AG10803 (cell line): ENCODE results near the gene EEF2KMT.
A peak's percentile ranks its signal among the peaks of the same experiment; 100 is the strongest.

ENCODE experiments used
- DNase-seq: peaks from one replicate; pipeline ENCODE4 v3.0.0; 2010; ENCODE audit warnings: low read depth
- H3K4me3 ChIP-seq: 2 replicates; pipeline ENCODE4 v1.5.1; 2011; ENCODE audit warnings: mild to moderate bottlenecking, low read length, control low read depth
- CTCF ChIP-seq: conservative IDR thresholded peaks from 2 replicates; pipeline ENCODE4 v1.5.1; 2011; ENCODE audit warnings: mild to moderate bottlenecking, low read length, control low read depth, inconsistent platforms

EEF2KMT gene

DNA sequence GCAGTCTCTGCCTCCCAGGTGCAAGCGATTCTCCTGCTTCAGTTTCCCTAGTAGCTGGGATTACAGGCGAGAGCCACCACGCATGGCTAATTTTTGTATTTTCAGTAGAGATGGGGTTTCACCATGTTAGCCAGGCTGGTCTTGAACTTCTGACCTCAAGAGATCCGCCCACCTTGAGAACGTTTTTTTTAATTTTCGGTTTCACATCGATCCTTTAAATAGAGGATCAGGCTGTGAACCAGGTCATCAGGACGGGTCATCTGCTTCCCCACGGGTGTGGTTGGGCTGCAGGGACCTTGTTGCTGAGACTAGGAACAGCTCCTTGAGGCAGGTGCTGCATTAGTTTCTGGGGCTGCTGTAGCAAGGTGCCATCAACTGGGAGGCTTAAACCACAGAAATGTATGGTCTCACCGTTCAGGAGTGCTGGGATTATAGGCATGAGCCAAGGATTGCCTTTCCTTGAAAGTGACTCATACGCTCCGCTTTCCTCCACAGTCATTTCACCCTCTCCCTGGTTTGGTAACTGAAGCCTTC lies 55.9 kb downstream of the EEF2KMT start:
- TF ChIP-seq CTCF: no peak
- peak; percentile 38 for DNase-seq
- H3K4me3 ChIP-seq: no peak overlapping the region

- no peak overlapping the region for H3K4me3 ChIP-seq
- TF ChIP-seq CTCF: no peak
- DNase-seq: no peak
These were observed 57.1 kb downstream of the EEF2KMT start for GRCh38 chr16:5040451-5040850.

GRCh38 chr16:5036228-5037156 lies 61.1 kb downstream of the EEF2KMT start:
- no peak for TF ChIP-seq CTCF
- no peak overlapping the region for H3K4me3 ChIP-seq
- no peak for DNase-seq

DNA sequence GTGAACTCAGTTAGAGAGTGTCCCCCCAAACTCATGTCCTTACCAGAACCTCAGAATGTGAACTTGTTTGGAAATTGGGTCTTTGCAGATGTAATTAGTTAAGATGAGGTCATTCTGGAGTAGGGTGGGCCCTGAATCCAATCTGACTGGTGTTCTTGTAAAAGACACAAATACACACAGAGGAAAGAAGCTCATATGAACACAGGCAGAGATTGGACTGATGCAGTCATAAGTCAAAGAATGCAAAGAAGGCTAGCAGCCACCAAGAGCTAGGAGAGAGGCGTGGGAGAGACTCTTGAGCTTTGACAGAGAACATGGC lies 61.7 kb downstream of the EEF2KMT start:
- TF ChIP-seq CTCF: no peak
- DNase-seq: no peak
- H3K4me3 ChIP-seq: no peak overlapping the region
